SK-N-SH (cell line): Measurements from ENCODE around the gene AREG. TPM values are rescaled to one million over a fixed set of nuclear protein-coding genes. Genes with fewer than 3 reads are reported as not detected.

Experiments
- CTCF ChIA-PET: fragments of 300-600, 350-600 bp; formaldehyde crosslinking; extraction: SDS; loops from one replicate; lab custom pipeline; 2021; lab: Yijun Ruan, JAX
- POLR2A ChIA-PET: fragments of 350-600 bp; sonication (Branson Sonifier 250); formaldehyde crosslinking; extraction: SDS; loops from one replicate; lab custom pipeline; 2020; ENCODE audit warnings: antibody characterized with exemption, inconsistent platforms; lab: Yijun Ruan, JAX
- DNase-seq: peaks from one replicate; pipeline ENCODE4 v3.0.0; 2012
- H2AFZ ChIP-seq: fragments of 200-600 bp; sonication (generic); 2 replicates; pipeline ENCODE4 v1.8.1; 2016; ENCODE audit warnings: antibody characterized with exemption, mild to moderate bottlenecking, low read depth
- H3F3A ChIP-seq: fragments of 200-600 bp; sonication (generic); replicated peaks from 2 replicates; pipeline ENCODE3; 2016; ENCODE audit warnings: antibody characterized with exemption, mild to moderate bottlenecking; ENCODE audit not compliant: insufficient read depth
- H3K27ac ChIP-seq, 2 experiments: fragments of 200-500 bp in 1 of 2; fragments of 200-600 bp in 1 of 2; sonication (Bioruptor generic) in 1 of 2; sonication (generic), shearing (Covaris generic) in 1 of 2; 2 replicates each; pipeline versions ENCODE4 v1.5.1 to v1.6.1; 2014 to 2016; ENCODE audit warnings: low read depth in 2 of 2, inconsistent platforms in 1 of 2, low read length in 1 of 2, mild to moderate bottlenecking in 1 of 2, mixed read lengths in 1 of 2
- H3K27me3 ChIP-seq: fragments of 200-600 bp; sonication (generic), shearing (Covaris generic); 2 replicates; pipeline ENCODE4 v1.6.1; 2016; ENCODE audit warnings: mixed run types; ENCODE audit not compliant: insufficient read depth
- H3K36me3 ChIP-seq, 2 experiments: fragments of 200-500 bp in 1 of 2; fragments of 200-600 bp in 1 of 2; sonication (Bioruptor generic) in 1 of 2; sonication (generic) in 1 of 2; replicated peaks in 1 of 2; 2 replicates each; pipeline versions ENCODE3 to v1.5.1; 2014 to 2016; ENCODE audit warnings: low read length in 1 of 2, mild to moderate bottlenecking in 1 of 2; ENCODE audit not compliant: insufficient read depth in 2 of 2, control insufficient read depth in 1 of 2
- H3K4me1 ChIP-seq, 2 experiments: fragments of 200-500 bp in 1 of 2; fragments of 200-600 bp in 1 of 2; sonication (Bioruptor generic) in 1 of 2; sonication (generic), shearing (Covaris generic) in 1 of 2; 2 replicates each; pipeline versions ENCODE4 v1.5.1 to v1.6.1; 2014 to 2016; ENCODE audit warnings: low read depth in 1 of 2, low read length in 1 of 2, mixed run types in 1 of 2; ENCODE audit not compliant: insufficient read depth in 2 of 2, control insufficient read depth in 1 of 2
- H3K4me2 ChIP-seq: fragments of 200-600 bp; sonication (generic), shearing (Covaris generic); 2 replicates; pipeline ENCODE4 v1.6.1; 2017; ENCODE audit warnings: mixed run types
- H3K4me3 ChIP-seq, 2 experiments: fragments of 200-500 bp in 1 of 2; fragments of 200-600 bp in 1 of 2; sonication (Bioruptor generic) in 1 of 2; sonication (generic), shearing (Covaris generic) in 1 of 2; 2 replicates each; pipeline versions ENCODE4 v1.5.1 to v1.8.1; 2014 to 2016; ENCODE audit warnings: low read depth in 2 of 2, inconsistent platforms in 1 of 2, low read length in 1 of 2, mild to moderate bottlenecking in 1 of 2, mixed read lengths in 1 of 2, moderate library complexity in 1 of 2
- H3K79me2 ChIP-seq: fragments of 200-600 bp; sonication (generic); 2 replicates; pipeline ENCODE4 v1.8.1; 2017; ENCODE audit warnings: mild to moderate bottlenecking; ENCODE audit not compliant: insufficient read depth
- H3K9ac ChIP-seq: fragments of 200-600 bp; sonication (generic); 2 replicates; pipeline ENCODE4 v1.6.1; 2017; ENCODE audit warnings: mixed run types
- H3K9me2 ChIP-seq: fragments of 200-600 bp; sonication (generic); 2 replicates; pipeline ENCODE4 v1.6.1; 2017; ENCODE audit warnings: mixed run types
- H3K9me3 ChIP-seq: fragments of 200-600 bp; sonication (generic); 2 replicates; pipeline ENCODE4 v1.6.1; 2017; ENCODE audit warnings: mixed run types, mild to moderate bottlenecking, moderate library complexity
- H4K20me1 ChIP-seq: fragments of 200-600 bp; sonication (generic); 2 replicates; pipeline ENCODE4 v1.6.1; 2017; ENCODE audit warnings: mild to moderate bottlenecking, mixed run types; ENCODE audit not compliant: insufficient read depth
- CHD2 ChIP-seq: fragments of 150-350 bp; IDR thresholded peaks from 2 replicates; pipeline ENCODE4 v1.6.1; 2018; ENCODE audit warnings: low read length; ENCODE audit not compliant: partially characterized antibody
- ELF1 ChIP-seq: IDR thresholded peaks from 2 replicates; pipeline ENCODE4 v1.4.0; 2012
- GATA2 ChIP-seq: sonication (generic); formaldehyde crosslinking; IDR thresholded peaks from 2 replicates; pipeline ENCODE4 v1.5.0; 2020; ENCODE audit warnings: mild to moderate bottlenecking, missing genetic modification reagents
- JUND ChIP-seq: IDR thresholded peaks from 2 replicates; pipeline ENCODE4 v1.4.0; 2012
- MEF2A ChIP-seq: IDR thresholded peaks from 2 replicates; pipeline ENCODE4 v1.4.0; 2012; ENCODE audit warnings: low read depth, borderline replicate concordance
- MXI1 ChIP-seq: IDR thresholded peaks from 2 replicates; pipeline ENCODE4 v1.6.1; 2012; ENCODE audit warnings: mild to moderate bottlenecking, low read depth, low read length, improper control_type of control experiment
- NFIC ChIP-seq: IDR thresholded peaks from 2 replicates; pipeline ENCODE4 v1.4.0; 2012; ENCODE audit warnings: borderline replicate concordance
- RCOR1 ChIP-seq: fragments of 150-350 bp; IDR thresholded peaks from 2 replicates; pipeline ENCODE4 v1.6.1; 2017; ENCODE audit warnings: antibody characterized with exemption, low read length
- TAF1 ChIP-seq: IDR thresholded peaks from 2 replicates; pipeline ENCODE4 v1.6.1; 2012; ENCODE audit warnings: low read depth, mild to moderate bottlenecking, low read length, moderate library complexity, borderline replicate concordance
- TEAD4 ChIP-seq: IDR thresholded peaks from 2 replicates; pipeline ENCODE4 v1.4.0; 2012; ENCODE audit warnings: mild to moderate bottlenecking, borderline replicate concordance; ENCODE audit not compliant: insufficient read depth
- WGBS: methylation state at CpG from one replicate; pipeline ENCODE4 v1.1.6; 2017; ENCODE audit warnings: low lambda C conversion rate; 5-methylcytosine and 5-hydroxymethylcytosine counted together
- polyA plus RNA-seq, 3 experiments: library from polyadenylated mRNA; depleted of rRNA; stranded (reverse); fragments of >200 nt; gene quantifications; 2 replicates each; pipeline ENCODE4 v1.2.3, GENCODE V29; 2012
- TF ChIP-seq, protein P1 (sequence below): IDR thresholded peaks from 2 replicates; pipeline ENCODE4 v1.4.0; 2012; ENCODE audit warnings: low read depth, borderline replicate concordance
- TF ChIP-seq, protein P2 (sequence below): fragments of 150-350 bp; IDR thresholded peaks from 2 replicates; pipeline ENCODE4 v1.6.1; 2017; ENCODE audit warnings: antibody characterized with exemption, low read length, low read depth, borderline replicate concordance
- TF ChIP-seq, protein P3 (sequence below): IDR thresholded peaks from 2 replicates; pipeline ENCODE4; 2012
- TF ChIP-seq, protein P4 (sequence below): IDR thresholded peaks from 2 replicates; pipeline ENCODE4 v1.6.1; 2012; ENCODE audit warnings: mild to moderate bottlenecking, low read depth, low read length, moderate library complexity
- TF ChIP-seq, protein P5 (sequence below): fragments of 150-350 bp; IDR thresholded peaks from 2 replicates; pipeline ENCODE4 v1.6.1; 2016; ENCODE audit warnings: mild to moderate bottlenecking, low read depth, low read length

AREG gene
- polyA plus RNA-seq, 1 of the 3 experiments (the other 2 are of a cell fraction): not detected

GRCh38 chr4:74431113-74431826 is 13.7 kb upstream of the AREG start:
- Histone ChIP-seq H3K9me3 (no peaks in the 10 kb centered on the region), H3K9ac (no peak overlapping the region), H3K27me3 (no peaks in the 10 kb centered on the region; the same call in 1 of the 2 replicates), H4K20me1 (no peaks in the 10 kb centered on the region), H3K79me2 (no peaks in the 10 kb centered on the region), H3K4me2 (no peak overlapping the region), H3K4me3 (no peak overlapping the region), H3K27ac (no peak overlapping the region), H3K4me1 (no peaks in the 10 kb centered on the region), H3K9me2 (no peaks in the 10 kb centered on the region; the same call in 1 of the 2 replicates), H2AFZ (no peak overlapping the region), H3K36me3 (no peaks in the 10 kb centered on the region), H3F3A (no peaks in the 10 kb centered on the region)
- WGBS: 20% methylated on average over 11 of the region's 11 CpGs
- no peak for DNase-seq
- ChIA-PET CTCF (no interaction called here), POLR2A (no interaction called here)
- TF ChIP-seq, protein P1, sequence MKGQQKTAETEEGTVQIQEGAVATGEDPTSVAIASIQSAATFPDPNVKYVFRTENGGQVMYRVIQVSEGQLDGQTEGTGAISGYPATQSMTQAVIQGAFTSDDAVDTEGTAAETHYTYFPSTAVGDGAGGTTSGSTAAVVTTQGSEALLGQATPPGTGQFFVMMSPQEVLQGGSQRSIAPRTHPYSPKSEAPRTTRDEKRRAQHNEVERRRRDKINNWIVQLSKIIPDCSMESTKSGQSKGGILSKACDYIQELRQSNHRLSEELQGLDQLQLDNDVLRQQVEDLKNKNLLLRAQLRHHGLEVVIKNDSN: no peak
- TF ChIP-seq, protein P2, sequence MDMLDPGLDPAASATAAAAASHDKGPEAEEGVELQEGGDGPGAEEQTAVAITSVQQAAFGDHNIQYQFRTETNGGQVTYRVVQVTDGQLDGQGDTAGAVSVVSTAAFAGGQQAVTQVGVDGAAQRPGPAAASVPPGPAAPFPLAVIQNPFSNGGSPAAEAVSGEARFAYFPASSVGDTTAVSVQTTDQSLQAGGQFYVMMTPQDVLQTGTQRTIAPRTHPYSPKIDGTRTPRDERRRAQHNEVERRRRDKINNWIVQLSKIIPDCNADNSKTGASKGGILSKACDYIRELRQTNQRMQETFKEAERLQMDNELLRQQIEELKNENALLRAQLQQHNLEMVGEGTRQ: no peak
- TF ChIP-seq, protein P3, sequence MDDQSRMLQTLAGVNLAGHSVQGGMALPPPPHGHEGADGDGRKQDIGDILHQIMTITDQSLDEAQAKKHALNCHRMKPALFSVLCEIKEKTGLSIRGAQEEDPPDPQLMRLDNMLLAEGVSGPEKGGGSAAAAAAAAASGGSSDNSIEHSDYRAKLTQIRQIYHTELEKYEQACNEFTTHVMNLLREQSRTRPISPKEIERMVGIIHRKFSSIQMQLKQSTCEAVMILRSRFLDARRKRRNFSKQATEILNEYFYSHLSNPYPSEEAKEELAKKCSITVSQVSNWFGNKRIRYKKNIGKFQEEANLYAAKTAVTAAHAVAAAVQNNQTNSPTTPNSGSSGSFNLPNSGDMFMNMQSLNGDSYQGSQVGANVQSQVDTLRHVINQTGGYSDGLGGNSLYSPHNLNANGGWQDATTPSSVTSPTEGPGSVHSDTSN: no peak

DNA sequence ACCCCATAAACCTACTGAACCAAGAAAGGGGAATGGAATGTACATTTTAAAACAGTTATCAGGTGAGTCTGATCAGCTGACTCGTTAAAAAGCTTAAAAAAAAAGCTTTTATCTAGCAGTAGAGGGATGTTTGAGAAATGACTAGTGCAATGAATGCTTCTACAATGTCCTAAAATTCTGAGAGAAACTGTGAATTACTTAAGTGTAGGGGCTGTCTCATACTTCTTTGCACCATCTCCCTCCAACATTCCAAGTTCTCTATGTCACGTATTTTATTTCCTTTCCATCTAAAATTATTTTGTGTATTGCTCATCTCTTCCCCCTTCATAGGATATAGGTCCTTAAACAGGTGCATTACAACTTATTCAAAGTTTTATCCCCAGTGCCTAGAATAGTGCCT is 11.9 kb upstream of the AREG start:
- no peaks in the 10 kb centered on the region for H3F3A ChIP-seq
- H3K79me2 ChIP-seq: no peaks in the 10 kb centered on the region
- H3K27me3 ChIP-seq: no peaks in the 10 kb centered on the region; the same call in 1 of the 2 replicates
- 7% methylated on average over 2 of the region's 2 CpGs for WGBS
- POLR2A ChIA-PET: no interaction called here
- no peaks in the 10 kb centered on the region for H3K9me2 ChIP-seq
- no peak overlapping the region; the same call in 1 of the 2 replicates for H2AFZ ChIP-seq
- H3K4me3 ChIP-seq: no peak overlapping the region
- CTCF ChIA-PET: no interaction called here
- no peak overlapping the region for H3K9ac ChIP-seq
- no peaks in the 10 kb centered on the region for H4K20me1 ChIP-seq
- no peak overlapping the region for H3K4me2 ChIP-seq
- DNase-seq: no peak
- no peaks in the 10 kb centered on the region for H3K36me3 ChIP-seq
- no peaks in the 10 kb centered on the region for H3K9me3 ChIP-seq
- no peaks in the 10 kb centered on the region for H3K4me1 ChIP-seq
- no peak overlapping the region for H3K27ac ChIP-seq
- TF ChIP-seq, protein P2: no peak
- TF ChIP-seq MEF2A: no peak
- TF ChIP-seq NFIC: no peak
- TF ChIP-seq TAF1: no peak
- no peak for TF ChIP-seq GATA2 (CRISPR knock-in tag)
- TF ChIP-seq TEAD4: no peak
- TF ChIP-seq ELF1: no peak
- no peak for TF ChIP-seq JUND
- TF ChIP-seq CHD2: no peak
- TF ChIP-seq, protein P4, sequence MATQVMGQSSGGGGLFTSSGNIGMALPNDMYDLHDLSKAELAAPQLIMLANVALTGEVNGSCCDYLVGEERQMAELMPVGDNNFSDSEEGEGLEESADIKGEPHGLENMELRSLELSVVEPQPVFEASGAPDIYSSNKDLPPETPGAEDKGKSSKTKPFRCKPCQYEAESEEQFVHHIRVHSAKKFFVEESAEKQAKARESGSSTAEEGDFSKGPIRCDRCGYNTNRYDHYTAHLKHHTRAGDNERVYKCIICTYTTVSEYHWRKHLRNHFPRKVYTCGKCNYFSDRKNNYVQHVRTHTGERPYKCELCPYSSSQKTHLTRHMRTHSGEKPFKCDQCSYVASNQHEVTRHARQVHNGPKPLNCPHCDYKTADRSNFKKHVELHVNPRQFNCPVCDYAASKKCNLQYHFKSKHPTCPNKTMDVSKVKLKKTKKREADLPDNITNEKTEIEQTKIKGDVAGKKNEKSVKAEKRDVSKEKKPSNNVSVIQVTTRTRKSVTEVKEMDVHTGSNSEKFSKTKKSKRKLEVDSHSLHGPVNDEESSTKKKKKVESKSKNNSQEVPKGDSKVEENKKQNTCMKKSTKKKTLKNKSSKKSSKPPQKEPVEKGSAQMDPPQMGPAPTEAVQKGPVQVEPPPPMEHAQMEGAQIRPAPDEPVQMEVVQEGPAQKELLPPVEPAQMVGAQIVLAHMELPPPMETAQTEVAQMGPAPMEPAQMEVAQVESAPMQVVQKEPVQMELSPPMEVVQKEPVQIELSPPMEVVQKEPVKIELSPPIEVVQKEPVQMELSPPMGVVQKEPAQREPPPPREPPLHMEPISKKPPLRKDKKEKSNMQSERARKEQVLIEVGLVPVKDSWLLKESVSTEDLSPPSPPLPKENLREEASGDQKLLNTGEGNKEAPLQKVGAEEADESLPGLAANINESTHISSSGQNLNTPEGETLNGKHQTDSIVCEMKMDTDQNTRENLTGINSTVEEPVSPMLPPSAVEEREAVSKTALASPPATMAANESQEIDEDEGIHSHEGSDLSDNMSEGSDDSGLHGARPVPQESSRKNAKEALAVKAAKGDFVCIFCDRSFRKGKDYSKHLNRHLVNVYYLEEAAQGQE: no peak
- no peak for TF ChIP-seq RCOR1
- TF ChIP-seq, protein P5, sequence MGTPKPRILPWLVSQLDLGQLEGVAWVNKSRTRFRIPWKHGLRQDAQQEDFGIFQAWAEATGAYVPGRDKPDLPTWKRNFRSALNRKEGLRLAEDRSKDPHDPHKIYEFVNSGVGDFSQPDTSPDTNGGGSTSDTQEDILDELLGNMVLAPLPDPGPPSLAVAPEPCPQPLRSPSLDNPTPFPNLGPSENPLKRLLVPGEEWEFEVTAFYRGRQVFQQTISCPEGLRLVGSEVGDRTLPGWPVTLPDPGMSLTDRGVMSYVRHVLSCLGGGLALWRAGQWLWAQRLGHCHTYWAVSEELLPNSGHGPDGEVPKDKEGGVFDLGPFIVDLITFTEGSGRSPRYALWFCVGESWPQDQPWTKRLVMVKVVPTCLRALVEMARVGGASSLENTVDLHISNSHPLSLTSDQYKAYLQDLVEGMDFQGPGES: no peak
- TF ChIP-seq MXI1: no peak
